ENCODE results near the gene NECTIN4. TPM values are rescaled to one million over a fixed set of nuclear protein-coding genes. Genes with fewer than 3 reads are reported as not detected.

NECTIN4 gene
- total RNA-seq, result 12.2 TPM
- polyA plus RNA-seq, result 5.0 TPM

GRCh38 chr1:161089251-161089924 lies at the start of gene NECTIN4:
Gene NECTIN4 (minus strand): TSS chr1:161089558. CDS start chr1:161089296, 262 bp downstream.
- peak within 1 kb of the TSS; percentile 75 for H3K27ac ChIP-seq (ENCODE audit: low read depth)
- no peak for DNase-seq (ENCODE audit: extremely low spot score)
- no peaks in the 10 kb centered on the region for H3K36me3 ChIP-seq (ENCODE audit: insufficient read depth)
- H3K4me3 ChIP-seq (ENCODE audit: low read depth, low read length), result peak within 1 kb of the TSS; percentile 21
- 60% methylated on average over 22 of the region's 22 CpGs for WGBS
- H3K4me1 ChIP-seq (ENCODE audit: insufficient read depth), result no peaks in the 10 kb centered on the region

GRCh38 chr1:161138431-161138830 lies 49.1 kb upstream of the NECTIN4 start:
- WGBS, result 84% methylated on average over 1 of the region's 1 CpG
- Histone ChIP-seq H3K27ac (ENCODE audit: low read depth) (no peak overlapping the region), H3K4me1 (ENCODE audit: insufficient read depth) (no peaks in the 10 kb centered on the region), H3K4me3 (ENCODE audit: low read depth, low read length) (no peak overlapping the region), H3K36me3 (ENCODE audit: insufficient read depth) (no peaks in the 10 kb centered on the region)
- no peak for DNase-seq (ENCODE audit: extremely low spot score)

DNA sequence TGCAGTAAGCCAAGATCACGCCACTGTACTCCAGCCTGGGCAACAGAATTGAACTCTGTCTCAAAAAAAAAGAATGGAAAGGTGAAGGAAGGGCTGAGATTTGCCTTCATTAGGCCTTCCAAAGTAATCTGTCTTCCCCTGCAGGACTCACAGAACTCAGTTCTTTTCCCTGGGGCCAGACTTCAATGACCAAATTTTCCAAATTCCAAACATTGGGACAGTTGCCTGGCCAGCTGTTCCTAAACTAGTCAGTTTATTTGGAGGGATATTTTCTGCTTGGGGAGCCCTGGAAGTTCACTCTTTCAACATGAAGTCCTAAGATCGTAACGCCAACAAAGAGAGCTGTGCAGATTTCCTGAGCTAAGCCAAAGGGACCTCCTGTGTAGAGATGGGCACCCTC lies 48.5 kb upstream of the NECTIN4 start:
- H3K4me1 ChIP-seq (ENCODE audit: insufficient read depth), result no peaks in the 10 kb centered on the region
- H3K27ac ChIP-seq (ENCODE audit: low read depth), result peak overlapping the region; percentile 5
- DNase-seq (ENCODE audit: extremely low spot score), result no peak
- no peak overlapping the region for H3K4me3 ChIP-seq (ENCODE audit: low read depth, low read length)
- no peaks in the 10 kb centered on the region for H3K36me3 ChIP-seq (ENCODE audit: insufficient read depth)
- WGBS, result 68% methylated on average over 3 of the region's 3 CpGs

DNA sequence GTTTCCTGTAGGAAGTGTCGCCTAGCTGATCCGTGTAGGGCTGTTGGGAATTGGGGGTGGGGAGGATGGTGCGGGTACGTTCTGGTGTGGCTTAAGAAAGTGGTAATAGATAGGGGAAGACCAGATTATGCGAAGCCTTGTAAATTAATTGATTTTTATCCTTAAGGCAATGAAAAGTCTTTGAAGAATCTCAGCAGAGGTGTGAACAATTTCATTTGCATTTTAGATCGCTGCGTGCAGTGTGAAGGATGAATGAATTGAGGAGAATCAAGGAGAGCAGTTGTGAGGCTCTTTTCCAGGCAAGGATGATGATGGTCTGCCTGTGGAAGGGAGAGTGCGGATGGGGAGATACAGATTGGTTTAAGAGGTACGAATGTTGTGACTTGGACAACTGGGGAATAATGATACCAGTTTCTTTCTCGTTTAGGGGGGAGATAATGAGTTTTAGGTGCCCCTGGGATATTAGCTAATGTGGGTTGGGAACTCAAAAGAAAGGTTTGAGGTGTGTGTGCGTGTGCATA lies 43.9 kb upstream of the NECTIN4 start:
- 6% methylated on average over 11 of the region's 11 CpGs for WGBS
- Histone ChIP-seq H3K27ac (ENCODE audit: low read depth) (peak overlapping the region; percentile 97), H3K4me3 (ENCODE audit: low read depth, low read length) (peak overlapping the region; percentile 81), H3K4me1 (ENCODE audit: insufficient read depth) (no peaks in the 10 kb centered on the region), H3K36me3 (ENCODE audit: insufficient read depth) (peaks cover 2% of the 10 kb centered on the region)
- no peak for DNase-seq (ENCODE audit: extremely low spot score)

DNA sequence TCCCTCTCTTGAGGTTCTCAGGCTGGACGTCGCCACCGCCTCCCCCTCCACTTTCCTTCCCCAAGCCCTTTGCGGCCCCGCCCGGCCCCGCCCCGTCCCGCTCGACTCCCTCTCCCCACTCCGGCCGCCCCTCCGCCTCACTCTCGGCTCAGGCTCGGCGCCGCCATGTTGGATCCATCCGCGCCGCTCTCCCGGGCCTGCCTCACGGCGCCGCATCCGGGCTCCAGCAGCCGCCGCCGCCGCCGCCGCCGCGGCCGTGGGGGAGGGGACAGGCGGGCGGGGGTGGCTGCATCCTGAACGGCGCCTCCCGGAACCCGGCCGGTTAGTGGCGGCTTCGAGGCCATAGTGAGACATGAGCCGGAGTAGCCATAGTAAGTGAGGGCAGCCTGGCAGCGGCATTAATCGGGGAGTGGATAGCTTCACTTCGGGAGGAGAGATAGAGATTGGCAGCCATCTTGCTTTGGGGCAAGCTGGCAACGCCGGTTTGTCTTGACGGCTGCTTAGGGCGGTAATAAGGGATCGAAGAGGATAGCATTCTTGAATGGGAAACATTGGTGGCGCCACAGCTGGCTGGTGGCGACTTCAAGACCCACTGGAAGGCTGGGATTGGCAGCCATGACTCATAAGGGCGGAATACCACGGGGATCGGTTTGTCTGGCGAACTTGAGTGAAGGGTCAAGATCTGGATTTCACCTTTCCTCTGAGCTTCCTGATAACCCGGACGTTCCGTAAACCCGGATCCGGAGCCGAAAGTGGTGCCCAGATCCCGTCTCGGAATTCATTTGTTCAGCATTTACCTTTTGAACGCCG lies 43.3 kb upstream of the NECTIN4 start, which contains the start of gene DEDD:
Gene DEDD (minus strand): TSS at position 258 of the 810 bp plus-strand sequence. CDS start 8,205 bp downstream, outside the sequence.
- peaks cover 3% of the 10 kb centered on the region for H3K36me3 ChIP-seq (ENCODE audit: insufficient read depth)
- peak within 1 kb of the TSS; percentile 81 for H3K4me3 ChIP-seq (ENCODE audit: low read depth, low read length)
- under 1% methylated on average over 68 of the region's 68 CpGs for WGBS
- no peaks in the 10 kb centered on the region for H3K4me1 ChIP-seq (ENCODE audit: insufficient read depth)
- peak within 1 kb of the TSS; percentile 97 for H3K27ac ChIP-seq (ENCODE audit: low read depth)
- peak; percentile 92 for DNase-seq (ENCODE audit: extremely low spot score)

- Histone ChIP-seq H3K4me3 (ENCODE audit: low read depth, low read length) (peak overlapping the region; percentile 81), H3K4me1 (ENCODE audit: insufficient read depth) (no peaks in the 10 kb centered on the region), H3K27ac (ENCODE audit: low read depth) (peak overlapping the region; percentile 97), H3K36me3 (ENCODE audit: insufficient read depth) (peaks cover 7% of the 10 kb centered on the region)
- no peak for DNase-seq (ENCODE audit: extremely low spot score)
- 2% methylated on average over 22 of the region's 22 CpGs for WGBS
Observed at GRCh38 chr1:161131523-161132409, 42.4 kb upstream of the NECTIN4 start.

DNA sequence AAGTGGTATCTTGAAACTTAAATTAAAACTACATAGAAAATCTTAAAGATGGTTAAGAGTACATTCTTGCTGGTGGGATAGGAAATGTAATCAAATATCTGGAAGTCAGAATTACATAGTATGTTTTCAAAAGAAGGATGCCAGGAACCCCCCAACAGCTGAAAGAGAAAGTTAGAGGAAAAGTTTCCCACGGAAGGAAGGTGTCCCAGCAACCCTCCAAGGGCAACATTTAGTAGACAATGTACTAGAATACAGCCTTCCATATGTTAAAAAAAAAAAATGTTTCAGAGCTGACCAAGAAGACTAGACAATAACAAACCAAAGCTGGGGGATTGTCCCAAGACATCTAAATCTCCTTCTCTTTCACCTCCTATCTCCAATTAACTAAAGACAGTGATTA lies 40.9 kb upstream of the NECTIN4 start:
- H3K36me3 ChIP-seq (ENCODE audit: insufficient read depth), result peaks cover 7% of the 10 kb centered on the region
- H3K4me3 ChIP-seq (ENCODE audit: low read depth, low read length), result no peak overlapping the region
- H3K4me1 ChIP-seq (ENCODE audit: insufficient read depth), result no peaks in the 10 kb centered on the region
- H3K27ac ChIP-seq (ENCODE audit: low read depth), result no peak overlapping the region
- WGBS, result 52% methylated on average over 1 of the region's 1 CpG
- DNase-seq (ENCODE audit: extremely low spot score), result no peak

GRCh38 chr1:161128591-161129420 lies 39.4 kb upstream of the NECTIN4 start:
- 95% methylated on average over 4 of the region's 4 CpGs for WGBS
- no peak overlapping the region for H3K27ac ChIP-seq (ENCODE audit: low read depth)
- no peak for DNase-seq (ENCODE audit: extremely low spot score)
- H3K36me3 ChIP-seq (ENCODE audit: insufficient read depth), result peaks cover 7% of the 10 kb centered on the region
- H3K4me1 ChIP-seq (ENCODE audit: insufficient read depth), result no peaks in the 10 kb centered on the region
- H3K4me3 ChIP-seq (ENCODE audit: low read depth, low read length), result no peak overlapping the region

GRCh38 chr1:161127649-161128048 lies 38.3 kb upstream of the NECTIN4 start:
- Histone ChIP-seq H3K27ac (ENCODE audit: low read depth) (no peak overlapping the region), H3K4me1 (ENCODE audit: insufficient read depth) (no peaks in the 10 kb centered on the region), H3K4me3 (ENCODE audit: low read depth, low read length) (no peak overlapping the region), H3K36me3 (ENCODE audit: insufficient read depth) (peaks cover 7% of the 10 kb centered on the region)
- no peak for DNase-seq (ENCODE audit: extremely low spot score)
- WGBS, result 94% methylated on average over 2 of the region's 2 CpGs

GRCh38 chr1:161122967-161123366 lies 33.6 kb upstream of the NECTIN4 start:
- H3K4me3 ChIP-seq (ENCODE audit: low read depth, low read length), result no peak overlapping the region
- no peak for DNase-seq (ENCODE audit: extremely low spot score)
- 89% methylated on average over 6 of the region's 6 CpGs for whole genome bisulfite sequencing
- peaks cover 6% of the 10 kb centered on the region for H3K36me3 ChIP-seq (ENCODE audit: insufficient read depth)
- H3K27ac ChIP-seq (ENCODE audit: low read depth), result no peak overlapping the region
- no peaks in the 10 kb centered on the region for H3K4me1 ChIP-seq (ENCODE audit: insufficient read depth)

DNA sequence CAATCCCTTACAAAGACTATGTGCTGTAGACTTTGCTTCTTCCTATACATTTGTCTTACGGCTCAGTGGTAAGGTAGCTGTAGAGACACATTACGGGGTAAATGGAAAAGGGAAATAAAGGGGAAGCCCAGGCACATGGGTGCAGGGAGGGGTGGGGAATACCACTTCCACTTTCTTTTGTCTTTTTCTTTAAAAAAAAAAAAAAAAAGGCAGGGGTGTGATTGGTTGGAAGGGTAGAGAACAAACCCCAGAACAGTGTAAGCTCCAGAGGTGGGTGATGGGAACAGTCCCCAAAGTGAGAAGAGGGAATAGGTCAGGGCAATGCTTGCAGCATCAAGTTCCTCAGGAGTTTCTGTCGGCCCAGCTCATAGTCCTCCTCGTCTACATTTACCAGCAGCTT lies 32.5 kb upstream of the NECTIN4 start:
- 82% methylated on average over 4 of the region's 4 CpGs for WGBS
- Histone ChIP-seq H3K27ac (ENCODE audit: low read depth) (no peak overlapping the region), H3K4me1 (ENCODE audit: insufficient read depth) (no peaks in the 10 kb centered on the region), H3K36me3 (ENCODE audit: insufficient read depth) (peaks cover 1% of the 10 kb centered on the region), H3K4me3 (ENCODE audit: low read depth, low read length) (no peak overlapping the region)
- DNase-seq (ENCODE audit: extremely low spot score), result no peak

GRCh38 chr1:161121042-161121650 lies 31.8 kb upstream of the NECTIN4 start:
- Histone ChIP-seq H3K36me3 (ENCODE audit: insufficient read depth) (peaks cover 1% of the 10 kb centered on the region), H3K27ac (ENCODE audit: low read depth) (no peak overlapping the region)
- 84% methylated on average over 3 of the region's 3 CpGs for WGBS

More at GRCh38 chr1:161121042-161121650, 31.8 kb upstream of the NECTIN4 start:
- H3K4me3 ChIP-seq (ENCODE audit: low read depth, low read length), result no peak overlapping the region
- H3K4me1 ChIP-seq (ENCODE audit: insufficient read depth), result no peaks in the 10 kb centered on the region
- DNase-seq (ENCODE audit: extremely low spot score), result no peak

Measured in urinary bladder (tissue), 4 donors.